UCSD-AML1 (cell line): ENCODE measurements around the gene UHRF1.
"Not testable (repeated sequence)": the region's sequence is repeated elsewhere in the genome, so short reads cannot be mapped to it uniquely, and the experiment has no call there.

Source experiments
- DNase-seq: peaks from one replicate; lab custom pipeline; 2025; ENCODE audit not compliant: unreplicated experiment; lab: John Stamatoyannopoulos, UW

The UHRF1 gene

DNA sequence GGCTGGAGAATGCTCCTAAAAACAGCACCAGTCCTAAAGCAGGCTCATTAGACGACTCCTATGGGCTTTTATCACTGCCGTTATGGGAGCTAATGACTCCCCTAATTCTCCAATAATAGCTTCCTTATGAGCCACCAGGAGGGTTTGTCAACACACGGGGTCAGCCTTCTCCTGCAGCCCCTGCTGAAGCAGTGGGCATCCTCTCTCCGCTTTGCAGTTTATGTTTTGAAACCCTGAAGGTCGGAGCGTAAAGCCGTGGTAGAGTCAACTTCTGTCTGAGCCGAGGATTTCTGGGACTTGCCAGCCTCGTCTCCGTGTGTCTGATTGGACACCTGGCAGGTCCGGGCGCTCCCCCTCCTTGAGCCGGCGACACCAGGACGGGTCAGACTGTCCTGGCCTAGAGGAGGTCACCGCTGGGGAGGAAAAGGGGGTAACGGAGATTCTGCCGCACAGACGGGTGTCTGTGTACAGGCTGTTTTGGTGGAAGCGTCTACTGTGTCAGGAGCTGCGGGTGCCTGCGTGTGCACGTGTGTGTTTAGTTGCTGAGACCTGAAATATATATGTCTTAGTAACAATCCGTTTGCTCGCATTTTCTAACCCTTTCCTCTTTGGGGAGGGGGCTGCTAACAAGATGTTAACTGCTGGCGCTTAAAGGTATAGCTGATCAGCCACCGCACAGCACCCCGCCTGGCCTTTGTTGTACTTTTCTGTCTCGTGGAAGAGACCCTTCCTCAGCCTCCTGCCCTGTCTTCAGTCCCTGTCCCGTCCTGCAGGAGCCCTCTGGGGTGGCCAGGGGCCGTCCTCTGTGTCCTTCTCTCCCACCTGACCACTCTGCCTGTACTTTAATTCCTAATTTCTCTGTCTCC lies 61.5 kb downstream of the UHRF1 start:
- DNase-seq, result peak; percentile 28

DNA sequence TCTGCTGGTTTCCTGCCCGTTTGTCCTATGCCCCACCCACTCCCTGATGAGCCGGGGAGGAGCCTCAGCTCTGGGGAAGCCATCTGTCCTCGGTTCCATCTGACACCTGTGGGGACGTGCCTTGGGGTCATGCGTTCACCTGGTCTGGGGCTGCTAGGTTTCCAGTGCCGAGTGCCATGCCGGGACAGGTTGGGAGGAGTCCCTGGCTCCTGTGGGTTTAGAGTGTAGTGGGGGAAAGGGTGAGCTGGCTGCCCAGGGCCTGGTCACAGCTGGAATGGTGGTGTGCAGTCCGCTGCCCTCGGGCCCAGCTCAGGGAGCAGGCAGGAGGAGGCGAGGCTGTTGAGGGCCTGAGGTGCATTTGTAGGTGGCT lies 62.1 kb downstream of the UHRF1 start:
- DNase-seq, result no peak

DNA sequence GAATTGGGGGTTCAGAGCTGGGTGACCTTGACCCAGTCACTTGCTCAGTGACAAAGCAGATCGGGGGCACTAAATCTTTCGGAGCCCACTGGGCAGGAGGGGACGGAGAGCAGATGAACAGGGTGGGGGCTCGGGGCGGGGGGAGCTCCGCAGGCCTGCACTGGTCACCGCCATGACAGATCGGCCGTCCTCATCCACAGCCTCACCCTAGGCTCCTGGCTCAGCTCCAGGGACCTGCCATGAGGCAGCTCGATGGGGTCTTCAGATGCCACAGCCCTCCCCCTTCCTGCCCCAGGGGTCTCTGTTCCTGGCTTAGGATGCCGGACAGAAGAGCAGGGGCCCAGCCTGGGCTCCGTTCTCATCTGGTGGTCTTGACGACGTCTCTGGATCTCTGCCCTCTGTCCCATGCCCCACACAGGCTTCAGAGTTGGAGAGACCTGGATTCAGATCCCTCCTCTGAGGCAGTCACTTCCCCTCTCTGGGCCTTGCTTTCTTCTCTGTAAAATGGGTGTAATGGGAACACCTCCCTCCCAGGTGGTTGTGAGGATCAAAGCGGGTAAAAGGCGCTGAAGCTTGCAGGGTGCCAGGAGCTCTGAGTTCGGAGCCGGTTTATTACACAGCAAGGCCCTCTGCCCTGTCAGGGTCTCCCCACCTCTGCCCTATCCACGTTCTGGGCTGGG lies 62.7 kb downstream of the UHRF1 start:
- no peak for DNase-seq

DNA sequence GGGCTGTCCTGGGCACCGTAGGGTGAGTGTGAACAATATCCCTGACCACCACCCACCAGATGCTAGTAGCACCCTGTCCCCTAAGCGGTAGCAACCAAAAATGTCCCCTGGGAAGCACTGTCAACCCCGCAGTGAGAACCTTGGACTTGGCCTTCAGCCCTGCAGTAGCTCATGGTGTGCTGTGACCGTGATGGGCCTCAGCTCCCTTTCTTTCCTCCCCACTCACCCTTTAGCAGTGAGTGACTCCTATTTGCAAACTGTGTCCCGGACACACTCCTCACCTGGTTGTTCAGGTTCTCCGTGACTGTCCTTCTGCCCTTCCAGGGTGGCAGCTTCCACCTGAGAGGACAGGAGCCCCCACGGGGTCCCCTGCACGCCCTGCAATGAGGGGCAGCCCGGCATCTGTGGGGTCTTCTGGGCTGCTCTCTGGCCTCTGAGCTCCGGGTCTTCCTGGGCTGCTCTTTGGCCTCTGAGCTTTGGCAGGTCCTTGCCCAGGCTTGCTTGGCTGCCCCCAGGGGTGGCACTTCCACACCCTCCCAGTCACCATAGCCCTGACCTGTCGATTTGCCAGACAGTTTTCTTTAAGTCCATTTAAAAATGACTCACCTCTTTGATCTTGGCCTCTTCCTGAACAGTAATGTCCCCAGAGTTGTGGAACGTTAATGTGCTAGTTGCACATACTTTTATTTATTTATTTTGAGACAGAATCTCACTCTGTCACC lies 63.4 kb downstream of the UHRF1 start:
- DNase-seq, result no peak

DNA sequence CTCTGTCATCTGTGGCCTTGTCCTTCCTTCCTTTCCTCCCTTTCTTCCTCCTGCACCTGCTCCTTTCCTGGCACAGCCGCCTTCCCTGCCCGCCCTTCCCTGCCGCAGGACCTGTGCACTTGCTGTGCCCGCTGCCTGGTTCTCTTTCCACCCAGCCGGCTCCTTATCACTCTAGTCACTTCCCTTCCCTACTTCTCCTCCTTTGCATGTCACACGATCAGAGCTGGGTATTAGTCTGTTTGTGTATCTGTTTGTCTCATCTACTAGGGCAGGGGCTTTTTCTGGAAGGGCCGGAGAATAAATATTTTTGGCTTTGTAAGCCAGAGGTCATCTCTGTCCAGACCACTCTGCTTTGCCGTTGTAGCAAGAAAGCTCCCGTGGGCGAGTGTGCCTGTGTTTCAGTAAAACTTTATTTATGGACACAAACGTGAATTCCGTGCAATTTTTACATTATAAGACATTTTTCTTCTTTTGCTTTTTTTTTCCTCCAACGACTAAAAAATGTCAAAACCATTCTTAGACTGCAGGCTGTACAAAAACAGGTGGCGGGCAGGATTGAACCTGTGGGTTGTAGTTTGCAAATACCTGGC lies 65.7 kb downstream of the UHRF1 start:
- DNase-seq, result peak; percentile 38

DNA sequence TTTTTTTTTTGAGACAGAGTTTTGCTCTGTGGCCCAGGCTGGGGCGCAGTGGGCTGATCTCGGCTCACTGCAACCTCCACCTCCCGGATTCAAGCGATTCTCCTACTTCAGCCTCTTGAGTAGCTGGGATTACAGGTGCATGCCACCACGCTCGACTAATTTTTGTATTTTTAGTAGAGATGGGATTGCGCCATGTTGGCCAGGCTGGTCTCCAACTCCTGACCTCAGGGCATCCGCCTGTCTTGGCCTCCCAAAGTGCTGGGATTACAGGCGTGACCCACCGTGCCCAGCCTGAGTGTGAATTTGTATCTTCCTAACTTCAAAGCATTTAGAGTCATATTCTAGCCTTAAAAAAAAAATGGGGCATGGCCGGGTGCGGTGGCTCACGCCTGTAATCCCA lies 66.3 kb downstream of the UHRF1 start:
- DNase-seq, result not testable (repeated sequence)

DNA sequence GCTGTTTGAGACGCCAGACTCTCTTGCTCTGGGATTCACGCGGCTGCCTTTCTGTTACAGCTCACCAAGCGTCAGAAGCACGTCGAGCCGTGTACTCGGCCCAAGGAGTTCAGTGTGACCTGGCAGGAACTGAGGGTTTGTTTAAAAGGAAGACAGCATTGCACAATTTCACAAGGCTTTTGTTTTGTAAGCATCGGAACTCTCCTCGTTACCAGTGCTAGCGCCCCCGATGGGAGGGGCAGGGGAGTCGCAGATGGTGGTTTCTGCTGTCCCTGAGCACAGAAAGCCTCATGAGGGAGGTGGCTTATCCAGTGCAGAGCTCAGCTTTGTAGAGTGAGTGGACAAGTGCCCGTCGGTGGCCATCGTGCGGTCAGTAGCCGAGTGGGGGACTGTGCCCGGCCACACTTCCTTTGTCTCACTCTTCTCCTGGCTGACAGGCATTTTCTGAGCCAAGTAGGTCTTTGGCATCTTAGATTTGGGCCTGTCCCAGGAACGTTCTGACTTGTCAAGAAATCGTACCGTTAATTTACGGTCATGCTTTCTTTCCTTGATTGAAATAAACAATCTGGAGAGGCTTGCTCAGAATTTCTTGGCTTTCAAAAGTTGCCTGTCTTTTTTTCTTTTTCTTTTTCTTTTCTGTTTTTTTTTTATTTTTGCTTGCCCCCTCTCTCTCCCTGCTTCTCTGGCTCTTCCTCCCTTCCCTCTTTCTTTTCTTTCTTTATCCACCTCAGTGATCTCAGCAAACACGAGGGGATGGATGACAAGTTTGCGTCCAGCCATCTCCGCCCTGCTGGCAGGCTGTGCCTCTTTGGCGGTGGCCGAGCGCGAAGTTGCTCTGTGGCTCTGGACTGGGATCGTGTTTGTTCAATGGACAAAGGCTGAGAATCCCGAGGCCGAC lies 67.3 kb downstream of the UHRF1 start:
- peak; percentile 81 for DNase-seq

DNA sequence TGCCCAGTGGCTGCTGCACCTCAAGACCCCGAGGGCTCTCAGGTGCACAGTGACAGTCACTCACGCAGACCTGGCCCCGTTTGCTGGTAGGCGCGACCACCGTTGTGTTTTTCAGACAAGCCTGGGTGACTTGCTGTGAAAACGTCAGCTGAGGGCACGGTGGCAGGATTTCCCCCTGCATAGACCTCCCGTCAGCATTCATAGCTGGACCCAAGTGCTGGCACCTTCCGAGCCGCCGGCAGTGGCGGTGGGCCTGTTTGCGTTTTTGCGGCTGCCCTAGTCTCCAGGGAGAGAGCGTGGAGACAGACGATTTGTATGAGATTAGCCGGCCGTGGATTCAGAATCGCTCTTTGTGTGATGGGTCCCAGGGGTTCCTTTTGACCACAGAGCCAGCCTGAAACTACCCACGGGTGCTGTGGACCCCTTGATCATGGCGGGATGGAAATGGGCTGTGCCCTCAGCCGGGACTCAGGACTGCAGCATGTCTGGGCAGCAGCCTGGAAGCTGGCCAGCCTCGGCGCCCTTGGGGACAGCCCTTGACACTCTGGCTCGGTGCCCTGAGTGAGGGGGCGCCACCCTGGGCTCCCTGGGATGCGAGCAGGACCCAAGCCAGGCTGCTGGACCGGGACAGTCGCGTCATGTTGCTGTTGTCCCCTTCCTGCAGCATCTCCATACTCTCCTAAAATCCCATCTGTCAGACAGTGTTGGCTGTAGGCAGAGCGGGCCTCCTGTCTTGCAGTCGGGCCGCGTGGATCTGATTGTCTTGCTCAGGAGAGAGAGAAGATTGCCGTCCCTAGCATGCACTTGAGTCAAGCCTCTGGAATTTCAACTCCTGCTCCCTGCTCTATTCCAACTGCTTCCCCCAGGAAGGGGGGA lies 68.2 kb downstream of the UHRF1 start:
- no peak for DNase-seq

DNA sequence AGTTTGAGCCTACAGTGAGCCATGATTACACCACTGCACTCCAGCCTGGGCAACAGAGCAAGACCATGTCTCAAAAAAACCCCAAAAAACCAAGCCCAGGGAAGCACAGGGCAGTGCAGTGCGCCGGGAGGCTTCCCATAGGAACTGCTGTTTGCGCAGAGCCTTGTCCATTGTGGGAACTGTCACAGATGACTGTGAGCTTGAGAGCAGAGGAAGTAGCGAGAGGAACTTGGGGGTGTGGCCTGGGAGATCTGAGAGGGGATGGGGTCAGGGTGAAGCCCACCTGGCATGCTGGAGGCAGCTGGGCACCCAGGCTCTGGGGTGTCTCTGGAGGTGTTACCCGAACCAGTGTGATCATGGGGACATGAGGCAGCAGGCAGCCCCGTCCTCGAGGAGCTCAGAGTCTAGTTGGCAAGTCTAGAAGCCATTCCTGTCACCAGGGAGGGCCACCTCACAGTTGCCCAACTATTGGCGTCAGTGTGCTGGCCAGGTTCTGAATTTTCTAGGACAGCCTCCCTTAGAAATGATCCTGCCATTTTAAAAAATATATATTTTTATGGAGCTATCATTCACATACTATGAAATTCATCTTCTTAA lies 70.0 kb downstream of the UHRF1 start:
- DNase-seq, result no peak

DNA sequence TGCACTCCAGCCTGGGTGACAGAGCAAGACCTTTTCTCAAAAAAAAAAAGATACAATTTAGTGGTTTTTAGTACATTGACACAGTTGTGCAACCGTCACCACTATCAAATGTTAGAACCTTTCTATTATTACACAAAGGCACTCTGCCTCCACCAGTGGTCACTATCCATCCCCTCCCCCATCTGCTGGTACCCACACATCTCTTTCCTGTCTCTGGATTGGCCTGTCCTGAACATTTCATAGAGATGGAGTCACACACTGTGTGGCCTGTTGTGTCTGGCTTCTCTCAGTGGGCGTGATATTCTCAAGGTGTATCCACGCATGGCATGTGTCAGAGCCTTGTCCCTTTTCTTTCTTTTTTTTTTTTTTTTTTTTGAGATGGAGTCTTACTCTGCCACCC lies 70.8 kb downstream of the UHRF1 start:
- DNase-seq, result no peak

DNA sequence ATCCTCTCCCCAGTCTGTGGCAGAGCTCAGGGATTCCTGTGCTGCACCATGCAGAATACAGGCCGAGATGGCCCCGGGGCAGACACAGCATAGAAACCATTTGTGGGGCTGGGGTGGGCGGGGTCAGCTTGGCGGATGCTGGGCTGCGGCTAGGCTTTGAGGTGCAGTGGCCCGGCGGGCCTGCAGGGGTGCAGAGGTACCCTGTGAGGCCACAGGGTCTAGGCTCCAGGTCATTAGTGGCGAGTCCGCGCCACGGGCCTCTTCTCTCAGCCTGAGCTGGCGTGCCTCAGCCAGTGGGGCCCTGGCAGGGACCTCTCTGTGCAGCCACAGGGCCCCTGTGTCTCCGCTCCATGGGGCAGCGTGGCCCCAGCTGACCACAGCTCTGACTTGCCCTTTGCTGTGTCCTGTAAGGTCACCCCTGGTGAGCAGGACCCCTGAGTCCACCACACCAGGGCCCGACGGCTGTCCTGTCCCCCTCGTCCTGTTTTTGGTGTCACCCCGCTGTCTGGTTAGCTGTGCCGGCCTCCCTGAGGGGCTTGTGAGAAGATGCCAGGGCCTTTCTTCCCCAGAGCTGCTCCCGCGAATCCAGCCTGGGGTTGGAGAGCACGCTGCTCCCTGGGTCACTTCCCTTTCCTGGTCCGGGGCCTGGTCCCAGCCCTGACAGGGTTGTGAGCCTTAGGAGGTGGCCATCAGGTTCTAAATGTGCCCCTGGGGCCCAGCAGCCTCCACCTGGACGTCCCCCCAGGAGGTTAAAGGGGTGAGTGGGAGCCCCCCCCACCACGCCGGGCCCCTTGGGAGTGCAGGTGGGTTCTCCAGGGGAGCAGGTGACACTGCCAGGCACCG lies 71.8 kb downstream of the UHRF1 start:
- DNase-seq, result no peak

DNA sequence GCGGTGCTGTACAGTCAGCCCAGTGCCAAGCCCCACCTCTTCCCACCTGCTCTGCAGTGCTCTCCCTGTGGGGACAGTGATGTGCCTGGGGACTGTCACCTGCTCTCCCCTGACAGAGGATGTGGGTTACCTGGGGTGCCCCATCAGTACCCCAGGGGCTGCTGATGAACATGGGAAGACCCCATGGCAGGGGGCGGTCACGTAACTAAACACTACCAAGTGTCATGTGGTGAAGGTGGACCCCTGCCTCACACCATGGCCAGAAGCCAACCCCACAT lies 72.3 kb downstream of the UHRF1 start:
- DNase-seq, result no peak

DNA sequence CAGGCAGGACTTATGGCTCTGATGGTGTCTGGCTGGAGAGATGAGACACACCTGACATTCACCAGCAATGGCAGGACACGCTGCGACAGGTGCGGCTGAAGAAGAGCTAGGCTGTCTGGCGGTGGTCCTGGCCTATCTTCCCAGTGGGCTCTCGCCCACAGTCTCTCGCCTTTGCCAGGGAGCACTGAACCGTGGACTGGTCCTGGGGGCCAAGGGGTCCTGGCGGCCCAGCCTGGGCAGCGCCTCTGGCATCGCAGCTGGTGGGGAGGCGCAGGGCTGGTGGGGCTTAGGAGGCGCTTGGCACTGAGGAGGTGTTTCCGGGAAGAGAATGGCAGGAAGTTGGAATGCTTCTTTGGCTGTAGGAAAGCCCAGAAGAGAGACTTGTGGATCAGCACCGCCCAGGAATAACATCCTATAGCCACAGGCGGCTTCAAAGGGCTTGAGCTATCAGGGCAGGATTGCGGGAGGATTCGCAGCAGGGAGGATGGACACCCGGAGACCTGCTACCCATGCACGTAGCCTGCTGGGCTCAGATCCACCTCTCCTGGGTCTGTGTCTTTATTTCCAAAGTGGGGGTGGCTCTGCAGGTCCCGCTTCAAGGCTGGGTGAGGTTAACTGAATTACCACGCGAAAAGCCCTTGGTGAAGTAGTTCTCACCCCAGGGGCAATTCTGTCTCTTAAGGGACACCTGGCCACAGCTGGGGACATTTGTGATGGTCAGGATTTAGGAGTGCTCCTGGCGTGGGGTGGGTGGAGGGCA lies 74.2 kb downstream of the UHRF1 start:
- DNase-seq, result no peak

DNA sequence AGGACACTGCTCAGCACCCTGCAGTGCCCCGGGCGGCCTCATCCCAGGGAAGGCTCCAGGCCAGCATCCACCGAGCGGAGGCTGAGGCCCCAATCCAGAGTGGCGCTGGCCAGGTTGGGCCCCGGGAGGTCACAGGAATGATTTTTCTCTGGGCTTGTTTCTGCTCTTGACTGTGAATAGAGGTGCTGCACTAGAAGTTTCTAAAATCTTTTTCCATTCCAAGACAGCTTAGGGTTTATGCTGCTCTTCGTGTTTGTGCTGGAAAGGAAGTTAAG lies 74.7 kb downstream of the UHRF1 start:
- no peak for DNase-seq

DNA sequence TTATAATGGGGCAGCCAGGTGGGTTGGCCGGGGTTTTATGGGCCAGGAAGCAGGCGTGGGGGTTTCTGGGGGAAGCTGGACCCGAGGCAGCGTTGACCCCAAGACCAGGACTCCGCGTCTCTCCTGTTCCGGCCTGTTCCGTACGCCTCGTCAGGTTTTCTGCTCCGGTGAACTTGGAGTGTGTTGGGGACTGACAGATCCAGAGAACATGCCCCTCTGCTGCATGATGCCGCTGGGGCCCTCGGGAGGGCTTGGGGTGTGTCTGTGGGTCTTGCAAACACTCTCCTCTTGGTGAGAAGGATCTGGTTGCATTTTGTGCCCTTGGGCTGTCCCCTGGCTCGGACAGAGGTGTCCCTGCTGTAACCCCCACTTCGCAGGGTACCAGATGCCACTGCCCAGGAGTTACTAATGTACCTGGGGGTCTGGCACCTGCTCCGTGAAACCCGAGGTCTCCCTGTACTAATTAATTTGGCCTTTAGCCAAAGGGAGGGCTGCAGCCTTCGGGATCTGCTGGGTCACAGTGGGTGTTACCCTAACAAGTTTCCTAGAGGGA lies 75.2 kb downstream of the UHRF1 start:
- no peak for DNase-seq

DNA sequence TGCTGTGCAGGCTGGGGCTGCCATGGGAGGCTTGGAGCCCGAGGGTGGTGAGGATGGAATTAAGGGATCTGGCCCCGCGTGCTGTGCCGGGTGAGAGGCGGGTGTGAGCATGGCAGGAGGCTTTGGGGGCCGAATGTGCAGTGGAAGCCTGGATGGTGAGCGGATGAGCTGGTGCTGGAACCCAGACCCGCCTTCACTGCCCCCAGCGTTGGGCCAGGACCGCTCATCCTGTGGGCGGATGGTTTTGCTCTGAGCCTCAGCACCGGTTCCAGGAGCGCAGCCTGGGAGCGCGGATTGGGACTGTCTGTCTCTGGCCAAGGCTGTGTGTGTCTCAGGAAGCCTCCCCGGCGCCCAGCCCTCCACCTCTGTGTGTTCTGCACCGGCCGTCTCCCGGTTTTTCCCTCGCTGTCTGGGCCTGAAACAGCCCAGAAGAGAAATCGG lies 76.3 kb downstream of the UHRF1 start:
- DNase-seq, result no peak

DNA sequence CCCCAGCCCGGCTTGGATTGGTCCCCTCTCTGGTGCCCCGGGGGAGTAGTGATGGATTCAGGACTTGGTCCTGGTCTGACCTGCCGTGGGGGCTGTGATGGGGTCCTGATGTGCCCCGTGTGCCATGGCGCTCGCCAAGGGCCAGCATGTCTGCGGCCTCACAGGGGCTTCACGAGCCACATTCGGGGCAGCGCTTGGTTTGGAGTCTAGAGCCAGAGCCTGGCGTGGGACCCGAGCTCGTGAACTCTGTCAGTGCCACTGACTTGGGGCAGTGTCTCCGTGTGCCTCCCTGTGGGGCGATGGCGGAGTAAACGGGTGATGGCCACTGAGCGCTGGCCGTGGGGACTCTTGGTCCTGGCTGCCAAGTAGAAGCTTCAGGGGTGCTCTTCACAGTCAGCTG lies 76.8 kb downstream of the UHRF1 start:
- DNase-seq, result no peak

DNA sequence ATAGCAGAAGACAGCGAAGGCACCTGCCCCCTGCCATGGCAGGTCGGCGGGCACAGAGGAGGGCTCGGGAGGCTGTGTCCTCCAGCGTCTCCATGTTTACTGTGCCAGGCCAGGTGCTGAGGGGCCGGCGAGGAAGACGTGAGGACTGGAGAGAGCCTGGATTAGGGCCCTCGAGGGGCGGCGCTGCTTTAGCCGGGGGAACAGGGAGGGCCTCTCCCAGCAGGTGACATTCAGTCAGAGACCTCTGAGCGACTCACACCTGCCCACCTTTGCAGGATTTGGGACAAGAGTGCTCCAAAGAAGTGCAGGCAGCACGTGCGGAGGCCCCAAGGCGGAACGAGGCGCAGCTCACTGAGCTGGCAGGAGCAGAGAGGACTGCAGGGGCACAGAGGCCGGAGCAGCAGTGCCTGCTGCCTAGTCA lies 77.2 kb downstream of the UHRF1 start:
- DNase-seq, result no peak
